Uterus (tissue), 2 donors: ENCODE measurements around the gene VCL.

Experiments
- CTCF ChIP-seq, 4 experiments: fragments of 200-600 bp in 2 of 4; fragments of 450-650 bp in 2 of 4; sonication (generic) in 2 of 4; IDR thresholded peaks; one replicate each; pipeline ENCODE4 v1.5.1; 2016 to 2019; ENCODE audit warnings: antibody characterized with exemption in 4 of 4, mild to moderate bottlenecking in 2 of 4, moderate library complexity in 1 of 4
- POLR2A ChIP-seq, 2 donors: fragments of 450-650 bp; IDR thresholded peaks; one replicate each; pipeline ENCODE4 v1.6.1; 2016; ENCODE audit warnings: antibody characterized with exemption in 2 of 2, mild to moderate bottlenecking in 1 of 2, moderate library complexity in 1 of 2

- TF ChIP-seq CTCF (IDR thresholded peaks at IDR 0.05), result no peak
- no peak for TF ChIP-seq POLR2A (IDR thresholded peaks at IDR 0.05)
Observed at GRCh38 chr10:74099836-74100235, 101.9 kb downstream of the VCL start.
